HG03108 (cell line): ENCODE data around the gene EVX1.

Source experiments
- ATAC-seq: cut with Tn5 transposase; IDR thresholded peaks from one replicate; pipeline ENCODE4 v1.9.1; 2021; ENCODE audit warnings: moderate library complexity; ENCODE audit not compliant: unreplicated experiment

Gene EVX1

GRCh38 chr7:27204851-27205322 is 37.7 kb upstream of the EVX1 start:
- no peak for ATAC-seq

- ATAC-seq: no peak
Observed at GRCh38 chr7:27205325-27206280, 37.0 kb upstream of the EVX1 start.

DNA sequence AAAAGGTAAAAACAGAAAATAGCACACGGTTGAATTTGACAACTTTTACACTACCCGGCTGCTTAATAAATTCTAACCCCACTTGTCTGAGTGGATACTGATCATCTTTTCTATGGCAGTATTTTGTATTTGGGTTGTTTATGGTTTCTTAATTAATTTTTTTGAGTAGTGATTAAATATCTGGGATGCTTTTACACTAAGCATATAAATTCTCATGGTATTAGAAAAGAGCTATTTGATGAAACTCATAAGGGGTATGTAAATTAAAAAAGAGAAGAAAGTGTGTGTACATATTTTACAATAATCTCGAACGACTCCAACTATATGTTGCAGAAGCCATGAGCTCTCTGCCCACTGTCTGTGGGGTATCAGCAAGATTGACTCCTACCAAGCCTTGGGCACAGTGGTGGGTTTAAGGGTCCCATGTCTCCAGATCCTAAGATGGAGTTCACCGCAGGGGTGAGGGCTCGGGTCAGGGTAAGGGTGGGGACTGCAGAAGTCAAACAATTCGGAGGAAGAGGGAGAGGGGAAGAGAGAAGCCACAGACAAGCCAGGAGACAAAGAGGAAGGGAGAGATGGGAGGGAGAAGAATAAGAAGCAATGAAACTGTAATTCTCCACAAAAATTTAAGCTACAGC is 35.1 kb upstream of the EVX1 start:
- ATAC-seq: no peak

DNA sequence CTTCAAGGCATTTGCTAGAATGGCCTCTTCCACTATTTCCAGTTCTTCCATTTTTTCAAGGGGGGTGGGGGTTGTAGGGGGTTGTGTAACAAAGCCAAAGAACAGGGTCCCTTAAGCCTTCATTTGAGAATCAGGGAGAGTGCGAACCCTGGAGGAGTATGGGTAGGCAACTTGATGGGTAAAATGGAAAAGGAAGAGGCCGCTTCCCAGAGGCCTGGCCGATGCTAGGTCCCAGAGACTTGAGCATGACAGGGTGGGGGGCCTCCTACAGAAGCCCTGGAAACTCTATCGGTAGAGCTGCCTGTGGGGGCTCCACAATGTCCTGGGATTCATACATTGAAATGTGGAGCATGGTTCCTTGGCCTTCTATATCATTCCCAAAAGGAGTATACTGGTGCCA is 33.6 kb upstream of the EVX1 start:
- ATAC-seq: no peak

DNA sequence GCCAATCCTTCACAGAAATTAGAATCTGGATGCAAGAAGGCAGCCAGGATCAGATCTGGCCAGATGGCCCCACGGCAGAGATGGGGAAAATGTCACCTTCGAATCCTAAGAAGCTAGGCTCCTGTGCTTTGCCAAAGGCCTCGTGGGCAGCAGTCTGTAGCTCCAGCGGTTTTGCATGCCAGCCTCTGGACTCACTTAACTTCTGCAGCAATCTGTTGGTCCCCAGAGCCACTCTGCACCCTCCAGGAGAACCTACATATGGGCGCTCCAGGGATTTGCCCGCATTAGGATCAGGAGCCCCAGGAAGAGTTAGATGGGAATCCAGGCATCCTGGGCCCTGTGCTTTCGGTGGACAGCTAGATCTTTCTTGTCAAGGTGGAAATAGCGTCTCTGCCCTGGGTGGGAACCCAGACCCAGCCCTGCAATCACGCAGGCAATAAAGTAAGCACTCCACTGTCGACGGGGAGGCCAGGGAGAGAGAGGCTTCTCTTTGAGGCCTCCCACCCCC is 32.6 kb upstream of the EVX1 start:
- no peak for ATAC-seq

DNA sequence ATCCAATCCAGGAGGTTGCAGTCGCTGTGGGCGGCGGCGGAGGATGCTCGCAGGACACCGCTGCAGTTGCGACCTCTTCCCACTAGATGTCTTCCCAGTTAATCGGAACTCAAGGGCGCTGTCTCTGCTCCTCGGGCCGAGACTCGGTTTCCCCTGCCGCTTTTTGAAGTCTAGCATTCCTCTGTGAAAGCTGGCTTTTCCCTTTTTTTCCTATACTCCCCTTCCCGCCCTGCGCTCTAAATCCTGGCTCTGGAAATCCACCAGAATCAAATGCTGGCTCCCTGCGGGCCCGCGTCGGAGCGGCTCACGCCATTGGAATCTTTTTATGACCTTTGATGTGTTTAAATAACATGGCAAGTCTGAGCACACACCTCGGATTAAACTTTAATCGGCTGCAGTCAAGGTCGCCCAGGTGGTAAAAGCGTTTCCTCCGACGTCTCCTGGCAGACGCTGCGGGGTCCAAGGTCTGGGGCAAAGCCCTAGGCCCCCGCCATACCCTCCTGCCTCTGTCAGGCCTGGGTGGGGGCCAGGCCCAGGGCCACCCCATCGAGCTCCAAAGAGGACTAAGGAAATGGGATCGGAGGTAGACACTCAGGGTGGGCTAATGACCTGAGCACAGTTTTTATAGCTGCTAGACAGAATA is 32.0 kb upstream of the EVX1 start:
- ATAC-seq: no peak

GRCh38 chr7:27211084-27211446 is 31.5 kb upstream of the EVX1 start:
- no peak for ATAC-seq

- ATAC-seq: no peak
Observed at GRCh38 chr7:27211764-27212204, 30.8 kb upstream of the EVX1 start.

GRCh38 chr7:27212497-27213432 is 29.8 kb upstream of the EVX1 start:
- no peak for ATAC-seq

DNA sequence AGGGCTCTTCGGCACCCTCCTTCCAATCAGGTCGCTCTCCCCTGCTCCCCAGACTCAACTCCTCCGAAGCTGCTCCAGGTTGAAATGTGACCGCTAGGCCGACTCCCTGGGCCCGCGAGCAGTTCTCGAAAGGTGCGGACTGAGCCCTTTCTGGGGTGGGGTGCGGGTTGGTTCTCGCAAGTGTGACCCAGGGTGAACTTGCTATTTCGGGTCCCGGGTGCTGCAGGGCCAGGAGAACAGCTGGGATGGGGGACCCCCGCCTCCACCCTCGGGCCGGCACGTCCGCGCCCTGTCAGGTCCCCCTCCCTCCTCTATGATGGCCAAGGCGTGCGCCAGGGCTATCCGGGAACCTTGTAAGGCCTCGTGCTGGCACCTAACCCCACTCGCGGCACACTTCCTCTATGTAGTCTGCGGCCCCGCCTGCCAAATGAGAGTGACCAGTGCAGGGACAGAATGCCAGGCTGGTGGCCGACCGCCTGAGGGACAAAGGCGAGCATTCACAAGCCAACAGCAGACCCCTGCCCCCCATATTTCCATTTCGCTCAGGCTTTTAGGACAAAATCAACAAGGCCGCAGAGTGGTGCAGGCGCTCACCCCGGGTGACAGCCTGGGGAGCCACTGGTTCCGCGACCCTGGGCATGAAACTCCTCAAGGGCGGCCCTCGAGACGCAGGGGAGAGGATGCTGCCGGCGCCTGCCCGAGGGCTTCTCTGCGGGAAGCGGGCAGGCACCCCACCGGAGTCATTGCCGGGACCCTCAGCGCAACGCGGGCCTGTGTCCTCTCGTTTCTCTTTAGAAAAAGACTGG is 29.0 kb upstream of the EVX1 start:
- ATAC-seq: no peak

- ATAC-seq: no peak
Observed at GRCh38 chr7:27214239-27214950, 28.2 kb upstream of the EVX1 start.

DNA sequence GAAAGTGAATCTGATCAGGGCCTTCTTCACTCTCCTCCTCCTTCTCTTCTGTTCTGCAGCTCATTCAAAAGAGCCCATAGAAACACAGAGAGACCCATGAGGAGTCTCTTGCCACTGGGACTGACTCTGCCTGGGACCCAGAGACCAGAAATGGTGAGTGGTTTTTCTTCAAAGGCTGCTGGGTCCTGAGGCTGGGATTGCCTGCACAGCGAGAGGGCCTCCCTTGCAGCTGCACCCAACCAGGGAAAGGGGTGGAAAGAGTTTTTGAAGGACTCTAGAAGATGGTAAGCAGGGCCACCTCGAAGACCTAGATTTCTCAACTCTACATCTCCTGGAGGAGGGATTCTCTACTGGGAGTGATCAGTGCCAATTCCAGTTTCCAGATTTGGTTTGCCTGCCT is 27.2 kb upstream of the EVX1 start:
- no peak for ATAC-seq

- ATAC-seq: no peak
Observed at GRCh38 chr7:27217951-27218350, 24.7 kb upstream of the EVX1 start.

DNA sequence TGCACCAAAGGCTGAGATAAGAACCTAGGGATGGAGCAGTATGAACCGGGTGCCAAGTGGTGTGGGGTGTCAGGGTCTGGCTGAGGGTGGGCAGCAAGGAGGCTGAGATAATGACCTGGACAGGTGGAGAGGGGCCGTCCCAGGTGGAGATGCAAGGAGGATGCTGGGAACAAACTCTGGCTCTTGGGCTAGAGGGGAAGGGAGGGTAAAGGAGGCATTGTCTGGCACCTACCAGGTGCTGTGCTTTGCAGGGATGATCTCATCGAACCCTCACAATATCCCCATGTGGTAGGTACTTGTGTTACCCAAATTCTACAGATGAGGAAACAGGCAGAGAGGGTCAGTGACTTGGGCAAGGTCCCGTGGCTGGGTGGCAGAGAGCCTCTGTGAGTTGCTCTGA is 22.8 kb upstream of the EVX1 start:
- no peak for ATAC-seq

- ATAC-seq: no peak
Observed at GRCh38 chr7:27220440-27220955, 22.1 kb upstream of the EVX1 start.

GRCh38 chr7:27221201-27221797 is 21.3 kb upstream of the EVX1 start:
- ATAC-seq: no peak

- no peak for ATAC-seq
Observed at GRCh38 chr7:27223941-27224575, 18.5 kb upstream of the EVX1 start.
